Neural cell (in vitro differentiated cells): ENCODE results near the gene FN3KRP. TPM values are rescaled to one million over a fixed set of nuclear protein-coding genes. Genes with fewer than 3 reads are reported as not detected.

Experiments used
- H2AFZ ChIP-seq: fragments of 200-600, 300-800 bp; sonication (generic), shearing (Covaris generic); 2 replicates; pipeline ENCODE4 v1.6.0; 2014; ENCODE audit warnings: low read depth, mild to moderate bottlenecking, antibody characterized with exemption, low read length, moderate library complexity
- H3F3A ChIP-seq: fragments of 200-600 bp; shearing (Covaris generic); 2 replicates; pipeline ENCODE4 v1.6.1; 2016; ENCODE audit warnings: mild to moderate bottlenecking, moderate library complexity, mixed read lengths, antibody characterized with exemption, low read length; ENCODE audit not compliant: insufficient read depth, poor library complexity, severe bottlenecking
- H3K27ac ChIP-seq: fragments of 200-600, 300-800 bp; sonication (generic), shearing (Covaris generic); 2 replicates; pipeline ENCODE4 v1.5.1; 2014; ENCODE audit warnings: mild to moderate bottlenecking, low read length, moderate library complexity
- H3K27me3 ChIP-seq: fragments of 300-800, 200-600 bp; sonication (generic), shearing (Covaris generic); 2 replicates; pipeline ENCODE4 v1.6.0; 2014; ENCODE audit warnings: mild to moderate bottlenecking, low read depth, low read length, moderate library complexity; ENCODE audit not compliant: insufficient read depth
- H3K36me3 ChIP-seq: fragments of 300-800, 200-600 bp; sonication (generic), shearing (Covaris generic); 2 replicates; pipeline ENCODE4 v1.5.1; 2014; ENCODE audit warnings: mild to moderate bottlenecking, antibody characterized with exemption, low read length, moderate library complexity; ENCODE audit not compliant: insufficient read depth
- H3K4me2 ChIP-seq: fragments of 300-800, 200-600 bp; sonication (generic), shearing (Covaris generic); 2 replicates; pipeline ENCODE4 v1.6.0; 2014; ENCODE audit warnings: mild to moderate bottlenecking, low read length
- H3K4me3 ChIP-seq: fragments of 300-800, 200-600 bp; sonication (generic), shearing (Covaris generic); 2 replicates; pipeline ENCODE4 v1.5.1; 2014; ENCODE audit warnings: mild to moderate bottlenecking, low read length, moderate library complexity
- H3K79me2 ChIP-seq: fragments of 200-600 bp; shearing (Covaris generic); replicated peaks from 2 replicates; pipeline ENCODE4 v1.6.0; 2014; ENCODE audit warnings: mild to moderate bottlenecking, low read length, moderate library complexity; ENCODE audit not compliant: insufficient read depth
- H3K9ac ChIP-seq: fragments of 300-800, 200-600 bp; sonication (generic), shearing (Covaris generic); 2 replicates; pipeline ENCODE4 v1.6.1; 2016; ENCODE audit warnings: mild to moderate bottlenecking, low read length, mixed read lengths
- H3K9me2 ChIP-seq: fragments of 200-600 bp; shearing (Covaris generic); 2 replicates; pipeline ENCODE4 v1.6.1; 2016; ENCODE audit warnings: mild to moderate bottlenecking, low read length, mixed read lengths; ENCODE audit not compliant: insufficient read depth
- H3K9me3 ChIP-seq: fragments of 200-600, 300-800 bp; sonication (generic), shearing (Covaris generic); 2 replicates; pipeline ENCODE4 v1.6.1; 2016; ENCODE audit warnings: mild to moderate bottlenecking, mixed run types, low read length, moderate library complexity, mixed read lengths
- H4K20me1 ChIP-seq: fragments of 200-600 bp; shearing (Covaris generic); 2 replicates; pipeline ENCODE4 v1.6.1; 2016; ENCODE audit warnings: mild to moderate bottlenecking, mixed run types; ENCODE audit not compliant: insufficient read depth
- CTCF ChIP-seq: fragments of 450-650 bp; IDR thresholded peaks from 2 replicates; pipeline ENCODE4 v1.5.1; 2014; ENCODE audit warnings: antibody characterized with exemption, mild to moderate bottlenecking, moderate library complexity; ENCODE audit not compliant: poor library complexity, severe bottlenecking
- EP300 ChIP-seq: fragments of 450-650 bp; conservative IDR thresholded peaks from 2 replicates; pipeline ENCODE4 v1.6.1; 2014; ENCODE audit warnings: antibody characterized with exemption, mild to moderate bottlenecking, moderate library complexity; ENCODE audit not compliant: poor library complexity, severe bottlenecking
- EZH2 ChIP-seq: fragments of 200-600, 300-800 bp; shearing (Covaris generic), sonication (generic); IDR thresholded peaks from 2 replicates; pipeline ENCODE4 v1.6.1; 2014; ENCODE audit warnings: antibody characterized with exemption, low read length, borderline replicate concordance, mild to moderate bottlenecking; ENCODE audit not compliant: insufficient read depth, poor library complexity, severe bottlenecking
- MXI1 ChIP-seq: fragments of 450-650 bp; conservative IDR thresholded peaks from 2 replicates; pipeline ENCODE4 v1.6.1; 2014; ENCODE audit warnings: antibody characterized with exemption, mild to moderate bottlenecking; ENCODE audit not compliant: poor library complexity, severe bottlenecking
- POLR2AphosphoS5 ChIP-seq: IDR thresholded peaks from 2 replicates; pipeline ENCODE4 v1.6.1; 2012
- RAD21 ChIP-seq: fragments of 450-650 bp; conservative IDR thresholded peaks from 2 replicates; pipeline ENCODE4 v1.6.1; 2014; ENCODE audit warnings: antibody characterized with exemption, mild to moderate bottlenecking, moderate library complexity
- SMC3 ChIP-seq: fragments of 450-650 bp; conservative IDR thresholded peaks from 2 replicates; pipeline ENCODE4 v1.6.1; 2014; ENCODE audit warnings: antibody characterized with exemption, mild to moderate bottlenecking, moderate library complexity; ENCODE audit not compliant: poor library complexity
- TAF1 ChIP-seq: IDR thresholded peaks from 2 replicates; pipeline ENCODE4 v1.6.1; 2012; ENCODE audit warnings: low read depth
- polyA plus RNA-seq: library from polyadenylated mRNA; depleted of rRNA; stranded (reverse); fragments of >200 nt; gene quantifications from 2 replicates; pipeline ENCODE4 v1.2.3, GENCODE V29; 2014
- TF ChIP-seq, protein P1 (sequence below): IDR thresholded peaks from 2 replicates; pipeline ENCODE4 v1.6.1; 2012; ENCODE audit warnings: borderline replicate concordance

The FN3KRP gene
- polyA plus RNA-seq, 1 donor from 2014 or later: 32.7 TPM

GRCh38 chr17:82697808-82698064, 18.8 kb upstream of the FN3KRP start:
- H4K20me1 ChIP-seq: no peaks in the 10 kb centered on the region
- no peaks in the 10 kb centered on the region for H3F3A ChIP-seq
- H3K4me2 ChIP-seq: peak overlapping the region; percentile 53
- H3K27ac ChIP-seq: no peak overlapping the region
- no peak for TF ChIP-seq MXI1
- TF ChIP-seq POLR2AphosphoS5: no peak
- TF ChIP-seq RAD21: no peak
- TF ChIP-seq, protein P1, sequence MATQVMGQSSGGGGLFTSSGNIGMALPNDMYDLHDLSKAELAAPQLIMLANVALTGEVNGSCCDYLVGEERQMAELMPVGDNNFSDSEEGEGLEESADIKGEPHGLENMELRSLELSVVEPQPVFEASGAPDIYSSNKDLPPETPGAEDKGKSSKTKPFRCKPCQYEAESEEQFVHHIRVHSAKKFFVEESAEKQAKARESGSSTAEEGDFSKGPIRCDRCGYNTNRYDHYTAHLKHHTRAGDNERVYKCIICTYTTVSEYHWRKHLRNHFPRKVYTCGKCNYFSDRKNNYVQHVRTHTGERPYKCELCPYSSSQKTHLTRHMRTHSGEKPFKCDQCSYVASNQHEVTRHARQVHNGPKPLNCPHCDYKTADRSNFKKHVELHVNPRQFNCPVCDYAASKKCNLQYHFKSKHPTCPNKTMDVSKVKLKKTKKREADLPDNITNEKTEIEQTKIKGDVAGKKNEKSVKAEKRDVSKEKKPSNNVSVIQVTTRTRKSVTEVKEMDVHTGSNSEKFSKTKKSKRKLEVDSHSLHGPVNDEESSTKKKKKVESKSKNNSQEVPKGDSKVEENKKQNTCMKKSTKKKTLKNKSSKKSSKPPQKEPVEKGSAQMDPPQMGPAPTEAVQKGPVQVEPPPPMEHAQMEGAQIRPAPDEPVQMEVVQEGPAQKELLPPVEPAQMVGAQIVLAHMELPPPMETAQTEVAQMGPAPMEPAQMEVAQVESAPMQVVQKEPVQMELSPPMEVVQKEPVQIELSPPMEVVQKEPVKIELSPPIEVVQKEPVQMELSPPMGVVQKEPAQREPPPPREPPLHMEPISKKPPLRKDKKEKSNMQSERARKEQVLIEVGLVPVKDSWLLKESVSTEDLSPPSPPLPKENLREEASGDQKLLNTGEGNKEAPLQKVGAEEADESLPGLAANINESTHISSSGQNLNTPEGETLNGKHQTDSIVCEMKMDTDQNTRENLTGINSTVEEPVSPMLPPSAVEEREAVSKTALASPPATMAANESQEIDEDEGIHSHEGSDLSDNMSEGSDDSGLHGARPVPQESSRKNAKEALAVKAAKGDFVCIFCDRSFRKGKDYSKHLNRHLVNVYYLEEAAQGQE: no peak
- TF ChIP-seq CTCF: no peak
- no peak for TF ChIP-seq EZH2
- TF ChIP-seq SMC3: no peak
- TF ChIP-seq EP300: no peak
- no peak for TF ChIP-seq TAF1
- peaks cover 8% of the 10 kb centered on the region for H3K79me2 ChIP-seq
- H3K9me2 ChIP-seq: no peaks in the 10 kb centered on the region
- no peak overlapping the region for H2AFZ ChIP-seq
- H3K9ac ChIP-seq: peak overlapping the region; percentile 64
- no peaks in the 10 kb centered on the region for H3K36me3 ChIP-seq
- H3K27me3 ChIP-seq: peaks cover 8% of the 10 kb centered on the region
- no peaks in the 10 kb centered on the region for H3K9me3 ChIP-seq
- H3K4me3 ChIP-seq: peak overlapping the region; percentile 78

- H3K9me3 ChIP-seq: no peaks in the 10 kb centered on the region
- H3K36me3 ChIP-seq: no peaks in the 10 kb centered on the region
- H3K79me2 ChIP-seq: peaks cover 8% of the 10 kb centered on the region
- peak within 1 kb of the TSS; percentile 40 for H2AFZ ChIP-seq
- peak within 1 kb of the TSS; percentile 93 for H3K4me3 ChIP-seq
- TF ChIP-seq SMC3 (no peak), MXI1 (no peak), TAF1 (no peak), CTCF (no peak), EZH2 (no peak), POLR2AphosphoS5 (peak; percentile 34), EP300 (peak; percentile 75), RAD21 (peak; percentile 21)
- TF ChIP-seq, protein P1: no peak
- peaks cover 8% of the 10 kb centered on the region for H3K27me3 ChIP-seq
- H3K9ac ChIP-seq: peak within 1 kb of the TSS; percentile 65
- no peaks in the 10 kb centered on the region for H3F3A ChIP-seq
- no peak within 1 kb of the TSS for H3K27ac ChIP-seq
- peak within 1 kb of the TSS; percentile 53 for H3K4me2 ChIP-seq
- no peaks in the 10 kb centered on the region for H3K9me2 ChIP-seq
- no peaks in the 10 kb centered on the region for H4K20me1 ChIP-seq
Measured at GRCh38 chr17:82698065-82698973, 18.2 kb upstream of the FN3KRP start, which contains the start of gene RAB40B. Gene RAB40B (minus strand): TSS chr17:82698698. CDS start chr17:82698596, 102 bp downstream.
